Trophoblast cell (in vitro differentiated cells and primary cell): Measurements from ENCODE around the gene BBX.
"Not testable (repeated sequence)": the region's sequence is repeated elsewhere in the genome, so short reads cannot be mapped to it uniquely, and the experiment has no call there.

Experiments used
- DNase-seq, 2 donors: peaks; one replicate each; pipeline ENCODE4 v3.0.0-alpha.2; 2016
- H2AFZ ChIP-seq: 2 replicates; pipeline ENCODE4 v1.6.1; 2013; ENCODE audit warnings: low read length, moderate library complexity, mild to moderate bottlenecking; ENCODE audit not compliant: insufficient read depth, poor library complexity
- H2AK5ac ChIP-seq: 2 replicates; pipeline ENCODE4 v1.6.1; 2013; ENCODE audit warnings: mild to moderate bottlenecking, low read length
- H2BK120ac ChIP-seq: 2 replicates; pipeline ENCODE4 v1.6.1; 2013; ENCODE audit warnings: low read length, mild to moderate bottlenecking, moderate library complexity; ENCODE audit not compliant: insufficient read depth, poor library complexity
- H2BK12ac ChIP-seq: 2 replicates; pipeline ENCODE4 v1.6.1; 2013; ENCODE audit warnings: mild to moderate bottlenecking, low read length, moderate library complexity
- H2BK5ac ChIP-seq: 2 replicates; pipeline ENCODE4 v1.6.1; 2013; ENCODE audit warnings: low read length, low read depth, moderate library complexity, mild to moderate bottlenecking; ENCODE audit not compliant: poor library complexity
- H3K14ac ChIP-seq: 2 replicates; pipeline ENCODE4 v1.6.1; 2013; ENCODE audit warnings: mild to moderate bottlenecking, low read length
- H3K18ac ChIP-seq: 2 replicates; pipeline ENCODE4 v1.6.1; 2013; ENCODE audit warnings: mild to moderate bottlenecking, low read length
- H3K23ac ChIP-seq: 2 replicates; pipeline ENCODE4 v1.6.1; 2013; ENCODE audit warnings: low read length
- H3K27ac ChIP-seq: 2 replicates; pipeline ENCODE4 v1.5.1; 2013; ENCODE audit warnings: low read depth, mild to moderate bottlenecking, inconsistent platforms, low read length, moderate library complexity
- H3K27me3 ChIP-seq: 2 replicates; pipeline ENCODE4 v1.6.1; 2013; ENCODE audit warnings: inconsistent platforms, mild to moderate bottlenecking, low read length, moderate library complexity; ENCODE audit not compliant: insufficient read depth
- H3K36me3 ChIP-seq, 2 experiments: 1 replicate in 1 of 2; 2 replicates in 1 of 2; pipeline ENCODE4 v1.6.1; 2013; ENCODE audit warnings: low read length in 2 of 2, mild to moderate bottlenecking in 2 of 2, moderate library complexity in 1 of 2; ENCODE audit not compliant: insufficient read depth in 2 of 2, control insufficient read depth in 1 of 2
- H3K4ac ChIP-seq: 2 replicates; pipeline ENCODE4 v1.6.1; 2013; ENCODE audit warnings: low read depth, mild to moderate bottlenecking, low read length, moderate library complexity
- H3K4me1 ChIP-seq, 2 experiments: 1 replicate in 1 of 2; 2 replicates in 1 of 2; pipeline ENCODE4 v1.6.1; 2013; ENCODE audit warnings: low read length in 2 of 2, mild to moderate bottlenecking in 2 of 2, moderate library complexity in 1 of 2; ENCODE audit not compliant: insufficient read depth in 2 of 2, control insufficient read depth in 1 of 2
- H3K4me2 ChIP-seq: 2 replicates; pipeline ENCODE4 v1.6.1; 2013; ENCODE audit warnings: inconsistent platforms, mild to moderate bottlenecking, low read length, moderate library complexity
- H3K4me3 ChIP-seq: 2 replicates; pipeline ENCODE4 v1.5.1; 2013; ENCODE audit warnings: mild to moderate bottlenecking, low read depth, low read length, inconsistent platforms
- H3K79me1 ChIP-seq: one replicate; pipeline ENCODE4 v1.6.1; 2013; ENCODE audit warnings: low read length
- H3K79me2 ChIP-seq: 2 replicates; pipeline ENCODE4 v1.6.1; 2013; ENCODE audit warnings: low read length, mild to moderate bottlenecking; ENCODE audit not compliant: control insufficient read depth, insufficient read depth, poor library complexity
- H3K9ac ChIP-seq: 2 replicates; pipeline ENCODE4 v1.6.1; 2013; ENCODE audit warnings: mild to moderate bottlenecking, low read length
- H3K9me3 ChIP-seq: 2 replicates; pipeline ENCODE4 v1.6.1; 2013; ENCODE audit warnings: low read depth, mild to moderate bottlenecking, control low read depth, inconsistent platforms, low read length; ENCODE audit not compliant: insufficient read depth
- H4K12ac ChIP-seq: 2 replicates; pipeline ENCODE4 v1.6.1; 2013; ENCODE audit warnings: low read depth, mild to moderate bottlenecking, low read length, moderate library complexity
- H4K8ac ChIP-seq: 2 replicates; pipeline ENCODE4 v1.6.1; 2013; ENCODE audit warnings: low read depth, mild to moderate bottlenecking, low read length, moderate library complexity
- H4K91ac ChIP-seq: one replicate; pipeline ENCODE4 v1.6.1; 2013; ENCODE audit warnings: low read depth, mild to moderate bottlenecking, low read length, moderate library complexity
- WGBS: extraction: QIAGEN DNeasy Blood & Tissue Kit; methylation state at CpG from one replicate; pipeline ENCODE4 v1.1.7; 2013; ENCODE audit warnings: missing lambda C conversion rate; ENCODE audit not compliant: insufficient read length, insufficient coverage; ENCODE audit errors: extremely low coverage; 5-methylcytosine and 5-hydroxymethylcytosine counted together

The BBX gene

DNA sequence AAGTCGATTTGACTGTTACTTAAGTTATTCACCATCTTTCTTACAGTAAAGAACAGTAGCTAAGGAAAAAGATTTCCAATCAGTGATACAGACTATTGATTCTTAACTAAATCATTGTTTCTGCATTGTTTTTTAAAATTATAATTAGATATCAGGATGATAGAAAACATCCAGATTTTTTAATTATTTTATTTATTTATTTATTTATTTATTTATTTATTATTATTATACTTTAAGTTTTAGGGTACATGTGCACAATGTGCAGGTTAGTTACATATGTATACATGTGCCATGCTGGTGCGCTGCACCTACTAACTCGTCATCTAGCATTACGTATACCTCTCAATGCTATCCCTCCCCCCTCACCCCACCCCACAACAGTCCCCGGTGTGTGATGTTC is 169.2 kb downstream of the BBX start:
- H3K18ac ChIP-seq, H3K4me2 ChIP-seq, H2BK120ac ChIP-seq, H3K14ac ChIP-seq, H3K79me1 ChIP-seq, H4K12ac ChIP-seq, H3K23ac ChIP-seq, H4K91ac ChIP-seq, H3K27ac ChIP-seq, H3K9ac ChIP-seq, H3K4me3 ChIP-seq, H4K8ac ChIP-seq, DNase-seq, H3K36me3 ChIP-seq, H3K4ac ChIP-seq, H3K4me1 ChIP-seq, H3K79me2 ChIP-seq, H3K27me3 ChIP-seq, H2AK5ac ChIP-seq, H2BK5ac ChIP-seq, H2BK12ac ChIP-seq, H3K9me3 ChIP-seq, H2AFZ ChIP-seq: not testable (repeated sequence)
- WGBS: no CpG with 5 or more reads among the region's 5 CpGs

DNA sequence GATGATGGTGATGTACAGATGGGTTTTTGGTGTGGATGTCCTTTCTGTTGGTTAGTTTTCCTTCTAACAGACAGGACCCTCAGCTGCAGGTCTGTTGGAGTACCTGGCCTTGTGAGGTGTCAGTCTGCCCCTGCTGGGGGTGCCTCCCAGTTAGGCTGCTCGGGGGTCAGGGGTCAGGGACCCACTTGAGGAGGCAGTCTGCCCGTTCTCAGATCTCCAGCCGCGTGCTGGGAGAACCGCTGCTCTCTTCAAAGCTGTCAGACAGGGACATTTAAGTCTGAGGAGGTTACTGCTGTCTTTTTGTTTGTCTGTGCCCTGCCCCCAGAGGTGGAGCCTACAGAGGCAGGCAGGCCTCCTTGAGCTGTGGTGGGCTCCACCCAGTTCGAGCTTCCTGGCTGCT is 174.6 kb downstream of the BBX start:
- H3K36me3 ChIP-seq, H4K12ac ChIP-seq, H2AFZ ChIP-seq, H3K9ac ChIP-seq, H2BK5ac ChIP-seq, H3K23ac ChIP-seq, H4K91ac ChIP-seq, H3K18ac ChIP-seq, H3K4me2 ChIP-seq, H3K27ac ChIP-seq, H2BK12ac ChIP-seq, DNase-seq, H3K79me2 ChIP-seq, H3K79me1 ChIP-seq, H3K4me1 ChIP-seq, H2BK120ac ChIP-seq, H3K14ac ChIP-seq, H3K4ac ChIP-seq, H4K8ac ChIP-seq, H3K9me3 ChIP-seq, H3K27me3 ChIP-seq, H3K4me3 ChIP-seq, H2AK5ac ChIP-seq: not testable (repeated sequence)
- no CpG with 5 or more reads among the region's 6 CpGs for WGBS

DNA sequence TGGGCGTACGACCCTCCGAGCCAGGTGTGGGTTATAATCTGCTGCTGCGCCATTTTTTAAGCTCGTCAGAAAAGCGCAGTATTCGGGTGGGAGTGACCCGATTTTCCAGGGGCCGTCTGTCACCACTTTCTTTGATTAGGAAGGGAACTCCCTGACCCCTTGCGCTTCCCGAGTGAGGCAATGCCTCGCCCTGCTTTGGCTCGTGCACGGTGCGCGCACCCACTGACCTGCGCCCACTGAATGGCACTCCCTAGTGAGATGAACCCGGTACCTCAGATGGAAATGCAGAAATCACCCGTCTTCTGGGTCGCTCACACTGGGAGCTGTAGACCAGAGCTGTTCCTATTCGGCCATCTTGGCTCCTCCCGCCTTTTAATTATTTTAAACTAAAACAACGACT is 175.1 kb downstream of the BBX start:
- WGBS: 100% methylated on average over 1 of the region's 23 CpGs
- peak overlapping the region; percentile 58 for H3K4me2 ChIP-seq
- not testable (repeated sequence) for H4K12ac ChIP-seq, H2BK12ac ChIP-seq, H2AFZ ChIP-seq, H2BK5ac ChIP-seq, H3K9ac ChIP-seq, H3K27me3 ChIP-seq, H2AK5ac ChIP-seq, H3K79me1 ChIP-seq, H3K9me3 ChIP-seq, DNase-seq, H2BK120ac ChIP-seq, H3K79me2 ChIP-seq, H3K4me1 ChIP-seq, H3K36me3 ChIP-seq, H3K23ac ChIP-seq, H3K14ac ChIP-seq, H3K27ac ChIP-seq
- H3K4ac ChIP-seq: peak overlapping the region; percentile 36
- H3K18ac ChIP-seq: peak overlapping the region; percentile 72
- H3K4me3 ChIP-seq: peak overlapping the region; percentile 60
- peak overlapping the region; percentile 43 for H4K91ac ChIP-seq
- peak overlapping the region; percentile 11 for H4K8ac ChIP-seq

DNA sequence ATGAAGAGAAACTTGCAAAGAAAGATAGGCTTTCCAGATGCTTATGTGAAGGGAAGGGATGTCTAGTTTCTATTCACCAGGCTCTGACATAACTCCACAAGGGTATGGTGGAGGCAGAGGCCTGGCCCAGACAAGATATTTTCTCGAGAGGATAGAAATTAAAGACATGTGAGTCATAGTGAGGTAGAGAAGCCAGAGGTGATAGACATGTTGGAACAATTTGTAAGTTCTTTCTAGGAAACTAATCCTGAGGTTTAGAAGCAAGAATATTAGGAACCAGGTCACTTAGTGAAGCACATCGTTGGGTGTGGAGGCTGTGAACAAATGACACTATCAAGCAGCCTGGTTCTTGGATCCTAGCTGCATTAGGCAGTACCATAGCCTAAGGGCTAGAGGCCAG is 176.9 kb downstream of the BBX start:
- Histone ChIP-seq H4K91ac (no peak overlapping the region), H4K8ac (no peak overlapping the region), H3K79me1 (no peaks in the 10 kb centered on the region), H3K27me3 (no peaks in the 10 kb centered on the region), H2AFZ (no peak overlapping the region), H4K12ac (no peak overlapping the region), H2AK5ac (no peak overlapping the region), H3K36me3 (no peaks in the 10 kb centered on the region), H3K4ac (no peak overlapping the region), H2BK12ac (no peak overlapping the region), H2BK120ac (no peak overlapping the region), H3K18ac (no peak overlapping the region), H3K9ac (no peak overlapping the region), H3K79me2 (no peaks in the 10 kb centered on the region), H3K4me1 (peaks cover 0 to 3% of the 10 kb centered on the region in 2 experiments), H3K14ac (no peak overlapping the region), H3K9me3 (no peaks in the 10 kb centered on the region), H3K4me3 (no peak overlapping the region), H2BK5ac (no peak overlapping the region), H3K4me2 (no peak overlapping the region), H3K23ac (no peak overlapping the region), H3K27ac (no peak overlapping the region)
- DNase-seq: no peak
- no CpG with 5 or more reads among the region's 2 CpGs for WGBS
